ENCODE measurements around the gene KIF5A. TPM values are rescaled to one million over a fixed set of nuclear protein-coding genes. Genes with fewer than 3 reads are reported as not detected.
A peak's percentile ranks its signal among the peaks of the same experiment; 100 is the strongest.

The KIF5A gene
- total RNA-seq, 2 experiments from 2014 or later, result 1.2 to 1.3 TPM

DNA sequence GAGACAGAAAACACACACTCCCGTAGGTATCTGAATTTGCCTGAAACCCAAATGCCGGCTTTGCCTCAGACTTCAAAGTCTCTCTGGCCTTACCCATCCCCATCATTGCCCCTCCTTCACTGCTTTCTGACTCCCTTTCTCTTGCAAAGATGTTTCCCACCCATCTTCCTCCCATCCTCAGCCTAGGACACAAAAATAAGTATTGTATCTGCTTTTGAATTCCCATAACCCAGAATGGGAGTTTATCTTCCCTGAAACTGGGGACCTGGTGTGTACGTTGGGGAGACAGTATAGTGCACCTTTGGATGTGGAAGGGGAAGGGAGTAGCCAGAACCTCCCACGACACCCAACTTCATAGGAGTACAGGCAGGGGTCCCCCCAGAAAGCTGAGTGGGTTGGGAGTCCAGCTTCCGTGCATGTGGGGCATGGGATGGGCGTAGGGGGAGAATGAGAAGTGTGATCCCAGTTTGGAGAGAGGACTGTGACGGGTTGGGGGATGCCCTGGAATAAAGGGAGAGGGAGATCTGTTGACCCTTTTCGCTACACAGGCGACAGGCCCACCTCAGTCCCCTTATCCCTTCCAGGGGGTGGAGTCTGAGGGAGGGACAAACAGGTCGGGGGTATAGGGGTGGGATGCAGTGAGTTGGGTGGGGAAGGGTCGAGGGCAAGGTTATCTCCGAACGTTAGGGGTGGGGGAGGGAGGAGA lies 488 bp upstream of the KIF5A start:
- H3K9me3 Mint-ChIP-seq, result no peaks in the 10 kb centered on the region
- ATAC-seq (peak; percentile 6), DNase-seq (no peak)
- H3K27ac Mint-ChIP-seq, result no peak overlapping the region
- peaks cover 9% of the 10 kb centered on the region for H3K36me3 Mint-ChIP-seq (ENCODE audit: low read depth)
- TF ChIP-seq, protein P1, sequence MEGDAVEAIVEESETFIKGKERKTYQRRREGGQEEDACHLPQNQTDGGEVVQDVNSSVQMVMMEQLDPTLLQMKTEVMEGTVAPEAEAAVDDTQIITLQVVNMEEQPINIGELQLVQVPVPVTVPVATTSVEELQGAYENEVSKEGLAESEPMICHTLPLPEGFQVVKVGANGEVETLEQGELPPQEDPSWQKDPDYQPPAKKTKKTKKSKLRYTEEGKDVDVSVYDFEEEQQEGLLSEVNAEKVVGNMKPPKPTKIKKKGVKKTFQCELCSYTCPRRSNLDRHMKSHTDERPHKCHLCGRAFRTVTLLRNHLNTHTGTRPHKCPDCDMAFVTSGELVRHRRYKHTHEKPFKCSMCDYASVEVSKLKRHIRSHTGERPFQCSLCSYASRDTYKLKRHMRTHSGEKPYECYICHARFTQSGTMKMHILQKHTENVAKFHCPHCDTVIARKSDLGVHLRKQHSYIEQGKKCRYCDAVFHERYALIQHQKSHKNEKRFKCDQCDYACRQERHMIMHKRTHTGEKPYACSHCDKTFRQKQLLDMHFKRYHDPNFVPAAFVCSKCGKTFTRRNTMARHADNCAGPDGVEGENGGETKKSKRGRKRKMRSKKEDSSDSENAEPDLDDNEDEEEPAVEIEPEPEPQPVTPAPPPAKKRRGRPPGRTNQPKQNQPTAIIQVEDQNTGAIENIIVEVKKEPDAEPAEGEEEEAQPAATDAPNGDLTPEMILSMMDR (IDR thresholded peaks at IDR 0.05), result no peak
- intact Hi-C loops (cut with micrococcal nuclease), result no loop called here
- ChIA-PET POLR2A (no interaction called here), CTCF (no interaction called here)
- peak overlapping the region; percentile 75 for H3K4me3 Mint-ChIP-seq
- peaks cover 4% of the 10 kb centered on the region for H3K27me3 Mint-ChIP-seq
- peaks cover 36% of the 10 kb centered on the region for H3K4me1 Mint-ChIP-seq (ENCODE audit: low read depth)

DNA sequence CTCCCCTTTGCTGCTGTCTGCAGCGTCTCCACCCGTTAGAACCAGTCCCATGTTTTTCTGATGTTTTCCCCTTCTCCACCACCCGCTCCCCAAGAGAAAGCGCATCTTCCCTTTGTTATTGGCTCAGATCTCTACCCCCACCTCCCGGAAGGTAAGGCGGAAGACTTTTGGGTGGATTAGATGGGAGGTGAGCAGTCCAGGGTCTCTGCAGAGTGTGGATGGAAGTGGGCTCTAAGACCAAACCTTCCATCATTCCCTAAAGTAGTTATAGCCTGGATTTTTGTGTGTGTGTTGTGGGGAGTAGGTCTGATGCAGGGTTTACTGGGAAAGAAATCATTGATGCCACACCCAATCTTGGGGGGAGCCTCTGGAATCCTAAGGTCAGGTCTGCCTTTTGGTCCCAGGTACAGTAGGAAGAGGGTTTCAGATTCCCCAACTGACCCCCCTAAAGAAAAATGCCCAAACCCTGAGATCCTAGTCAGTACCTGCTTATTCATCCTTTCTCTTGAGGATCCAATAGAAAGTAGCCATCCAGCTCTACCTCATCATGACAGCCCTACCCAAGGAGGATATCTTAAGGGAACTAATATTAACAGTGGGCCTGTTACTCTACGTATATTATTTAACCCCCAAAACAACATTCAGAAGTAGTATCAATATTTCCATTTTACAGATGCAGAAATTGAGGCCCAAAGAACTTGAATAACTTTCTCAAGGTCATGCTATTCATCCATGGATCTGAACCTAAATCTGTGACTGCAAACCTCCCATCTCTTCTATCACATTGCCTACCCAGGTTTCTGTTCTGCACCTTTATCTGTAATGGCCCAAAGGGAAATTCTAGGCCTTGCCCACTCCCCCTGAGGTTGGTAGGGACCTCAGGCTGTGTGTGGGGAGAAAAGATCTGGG lies 1.1 kb downstream of the KIF5A start:
- ATAC-seq, result no peak
- POLR2A ChIA-PET, result no interaction called here
- peaks cover 4% of the 10 kb centered on the region for H3K27me3 Mint-ChIP-seq
- intact Hi-C loops (cut with micrococcal nuclease), result no loop called here
- H3K36me3 Mint-ChIP-seq (ENCODE audit: low read depth), result peaks cover 2% of the 10 kb centered on the region
- H3K4me1 Mint-ChIP-seq (ENCODE audit: low read depth), result peaks cover 23% of the 10 kb centered on the region
- CTCF ChIA-PET, result interaction anchor here (2.8 kb wide), 1 partner anchor 32 kb away, joined by 16 read pairs; no protein-coding TSS in a partner anchor
- no peak for DNase-seq
- peak overlapping the region; percentile 75 for H3K4me3 Mint-ChIP-seq
- H3K27ac Mint-ChIP-seq, result no peak overlapping the region
- no peaks in the 10 kb centered on the region for H3K9me3 Mint-ChIP-seq
- TF ChIP-seq, protein P1 (IDR thresholded peaks at IDR 0.05), result no peak

DNA sequence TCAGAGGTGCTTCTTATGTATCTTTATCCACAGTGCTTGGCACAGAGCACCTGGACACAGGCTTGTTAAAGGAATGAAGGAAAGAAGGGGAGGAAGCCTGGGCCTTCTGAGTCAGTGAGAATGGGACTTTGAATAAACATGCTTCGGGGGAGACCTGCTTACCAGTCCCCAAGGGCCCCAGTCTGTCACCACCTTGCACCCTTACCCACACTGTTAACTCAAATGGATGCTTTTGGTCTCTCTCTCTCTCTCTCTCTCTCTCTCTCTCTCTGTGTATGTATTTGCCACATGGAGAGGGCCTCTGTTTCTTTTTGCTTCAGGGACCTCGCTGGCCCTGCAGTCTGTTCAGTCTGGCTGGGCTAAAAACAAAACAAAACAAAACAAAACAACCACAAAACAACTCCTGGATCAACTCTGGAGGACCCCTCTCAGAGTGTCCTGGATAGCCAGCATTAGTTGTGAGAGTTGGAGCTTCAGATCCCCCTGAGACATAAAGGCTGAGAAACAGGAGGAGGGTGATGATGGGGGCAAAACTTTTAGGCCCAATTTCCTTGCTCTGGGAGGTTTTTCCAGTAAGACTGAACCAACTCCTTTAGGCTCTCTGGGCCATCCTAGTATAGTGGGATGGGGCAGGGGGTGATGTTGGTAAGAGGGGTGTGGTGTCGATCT lies 1.9 kb downstream of the KIF5A start:
- Mint-ChIP-seq H3K27ac (no peak overlapping the region), H3K4me1 (ENCODE audit: low read depth) (peaks cover 19% of the 10 kb centered on the region), H3K27me3 (peaks cover 4% of the 10 kb centered on the region), H3K36me3 (ENCODE audit: low read depth) (no peaks in the 10 kb centered on the region), H3K4me3 (no peak overlapping the region), H3K9me3 (no peaks in the 10 kb centered on the region)
- TF ChIP-seq, protein P1 (IDR thresholded peaks at IDR 0.05), result no peak
- CTCF ChIA-PET, result interaction anchor here (2.8 kb wide), 1 partner anchor 31 kb away, joined by 16 read pairs; no protein-coding TSS in a partner anchor
- intact Hi-C loops (cut with micrococcal nuclease), result no loop called here
- DNase-seq (no peak), ATAC-seq (no peak)
- POLR2A ChIA-PET, result no interaction called here

DNA sequence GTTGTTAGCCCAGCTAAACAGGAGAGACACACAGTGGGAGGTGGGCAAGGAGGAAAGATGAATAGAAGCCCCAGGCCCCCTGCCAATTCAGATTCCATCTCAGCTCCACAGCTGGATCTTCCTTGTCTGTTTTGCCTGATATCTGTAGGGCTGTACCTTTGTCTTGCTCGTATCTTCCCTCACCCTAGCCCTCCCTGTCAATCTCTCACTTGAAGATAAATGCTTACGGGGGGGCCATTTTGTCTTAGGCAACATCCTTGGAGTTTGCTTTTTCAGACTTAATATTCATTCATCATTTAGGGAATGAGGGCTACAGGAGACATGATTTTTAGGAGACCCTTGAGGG lies 2.4 kb downstream of the KIF5A start:
- H3K27me3 Mint-ChIP-seq, result peaks cover 4% of the 10 kb centered on the region
- no peaks in the 10 kb centered on the region for H3K9me3 Mint-ChIP-seq
- CTCF ChIA-PET, result interaction anchor here (0.9 to 2.8 kb wide), 2 partner anchors 31 to 70 kb away, joined by 3 to 16 read pairs; no protein-coding TSS in a partner anchor
- POLR2A ChIA-PET, result interaction anchor here (1.1 kb wide), 1 partner anchor 14 kb away, joined by 3 read pairs; no protein-coding TSS in a partner anchor
- no peaks in the 10 kb centered on the region for H3K36me3 Mint-ChIP-seq (ENCODE audit: low read depth)
- H3K4me1 Mint-ChIP-seq (ENCODE audit: low read depth), result peaks cover 17% of the 10 kb centered on the region
- no peak overlapping the region for H3K4me3 Mint-ChIP-seq
- H3K27ac Mint-ChIP-seq, result no peak overlapping the region
- TF ChIP-seq, protein P1 (IDR thresholded peaks at IDR 0.05), result no peak
- DNase-seq (no peak), ATAC-seq (no peak)
- intact Hi-C loops (cut with micrococcal nuclease), result no loop called here

Measured in activated CD8-positive, alpha-beta T cell treated with anti-CD3 and anti-CD28 coated beads for 36 hours (primary cell).